HG02588 (cell line): Measurements from ENCODE around the gene CCDC201.

Experiments used
- ATAC-seq: cut with Tn5 transposase; IDR thresholded peaks from one replicate; pipeline ENCODE4 v1.9.1; 2021; ENCODE audit warnings: mild to moderate bottlenecking, moderate library complexity; ENCODE audit not compliant: unreplicated experiment

The CCDC201 gene, protein sequence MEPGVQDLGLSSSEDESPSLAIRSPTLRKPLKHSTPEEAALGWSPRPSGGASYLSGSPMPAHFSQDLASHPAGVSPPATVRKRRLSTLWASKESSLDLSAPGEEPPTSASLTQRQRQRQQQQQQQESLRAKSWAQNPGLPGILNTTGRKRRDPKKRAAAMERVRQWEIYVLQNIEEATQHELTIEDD

GRCh38 chr7:45873035-45873354 lies at the start of gene CCDC201:
Gene CCDC201 (minus strand): TSS chr7:45873082. CDS start chr7:45873007, 75 bp downstream.
- ATAC-seq = no peak

DNA sequence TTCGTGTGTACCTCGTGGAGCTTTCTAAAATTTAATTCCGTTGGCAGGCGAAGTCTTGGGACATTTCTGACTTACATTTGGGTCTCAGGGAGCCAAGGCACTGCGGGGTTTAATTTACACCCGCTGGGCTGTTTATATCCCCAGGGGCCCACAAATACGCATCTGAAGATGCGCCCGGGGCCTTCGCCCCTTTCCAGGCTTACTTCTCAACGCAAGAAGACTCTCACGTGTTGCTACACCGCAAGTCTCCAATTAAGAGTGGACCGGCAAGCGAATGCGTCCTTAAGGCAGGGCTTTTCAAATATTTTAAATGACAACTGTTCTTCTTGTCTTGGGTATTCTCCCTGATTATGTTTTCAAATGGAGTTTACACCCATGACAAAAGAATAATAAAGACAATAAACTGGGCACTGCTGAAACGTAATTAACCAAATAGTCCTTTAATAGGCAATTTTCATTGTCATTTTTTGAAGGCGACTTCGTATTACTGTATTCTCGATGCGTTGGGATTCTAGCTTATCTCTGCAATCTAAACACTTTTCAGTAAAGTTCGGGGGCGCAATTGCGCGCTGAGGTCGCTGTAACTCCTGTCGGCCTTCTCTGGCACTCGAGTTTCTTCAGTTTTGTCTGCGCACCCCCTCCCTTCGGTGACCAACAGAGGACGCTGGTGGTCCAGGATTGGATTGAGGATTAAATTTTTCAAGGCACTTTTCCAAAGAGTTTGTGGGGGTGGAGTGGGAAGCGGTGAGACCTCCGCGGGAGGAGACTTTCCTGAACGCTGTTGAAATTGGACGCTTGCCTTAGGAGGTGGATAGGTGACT lies 49.0 kb upstream of the CCDC201 start:
- no peak for ATAC-seq

DNA sequence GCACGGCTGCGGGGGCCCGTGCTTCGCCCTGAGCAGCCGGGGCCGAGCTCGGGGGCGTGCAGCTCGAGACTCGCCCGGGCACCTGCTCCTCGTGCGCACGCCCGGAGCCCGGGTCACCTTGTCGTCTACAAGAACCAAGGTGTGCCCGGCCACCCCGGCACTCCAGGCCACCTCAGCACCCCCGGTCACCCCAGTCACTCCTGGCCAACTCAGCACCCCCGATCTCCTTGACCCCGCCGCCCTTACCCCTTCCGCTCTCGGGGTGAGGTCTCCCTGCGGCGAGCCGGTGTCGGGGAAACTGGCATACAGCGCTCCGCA lies 48.5 kb upstream of the CCDC201 start:
- ATAC-seq = no peak

DNA sequence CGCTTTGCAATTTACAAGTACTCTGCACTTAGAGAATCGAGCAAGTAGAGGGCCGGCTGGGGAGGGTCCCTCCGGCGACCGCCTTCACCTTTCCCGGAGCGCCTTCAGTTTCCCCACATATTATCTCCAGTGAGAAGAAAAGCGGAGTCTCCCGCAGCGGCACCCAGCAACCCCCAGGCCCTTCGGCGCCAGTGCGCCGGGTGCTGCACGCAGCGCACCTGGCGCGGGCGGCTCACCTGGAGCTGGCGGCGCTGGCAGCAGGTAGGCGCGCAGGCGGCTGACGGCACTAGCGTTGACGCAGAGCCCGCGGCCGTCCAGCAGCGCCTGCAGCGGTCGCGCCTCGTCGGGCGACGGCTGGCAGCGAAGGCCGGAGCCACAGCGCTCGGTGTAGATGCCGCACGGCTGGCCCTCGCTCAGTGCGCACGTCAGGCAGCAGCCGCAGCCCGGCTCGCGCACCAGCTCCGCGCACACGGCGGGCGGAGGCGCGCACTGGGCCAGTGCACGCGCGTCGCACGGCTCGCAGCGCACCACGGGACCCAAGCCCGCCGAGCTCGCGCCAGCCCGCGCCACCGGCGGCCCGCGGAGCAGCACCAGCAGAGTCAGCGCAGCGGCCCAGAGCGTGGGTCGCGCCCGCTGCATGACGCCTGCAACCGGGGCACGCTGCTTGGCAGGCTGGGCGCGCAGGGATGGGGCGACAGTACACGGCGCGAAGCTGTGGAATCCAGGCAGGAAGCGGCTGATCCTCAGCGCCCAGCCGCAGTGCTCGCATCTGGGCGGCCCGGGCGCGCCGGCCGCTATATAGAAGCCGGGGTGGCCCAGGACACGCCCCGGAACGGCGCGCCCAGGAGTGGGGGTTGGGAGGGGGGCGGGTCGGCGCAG lies 47.9 kb upstream of the CCDC201 start, which contains the start of gene IGFBP3:
Gene IGFBP3, minus strand, starts transcription at position 771 of the 879 bp plus-strand sequence. Its CDS starts 132 bp downstream, at position 639.
- ATAC-seq = no peak

DNA sequence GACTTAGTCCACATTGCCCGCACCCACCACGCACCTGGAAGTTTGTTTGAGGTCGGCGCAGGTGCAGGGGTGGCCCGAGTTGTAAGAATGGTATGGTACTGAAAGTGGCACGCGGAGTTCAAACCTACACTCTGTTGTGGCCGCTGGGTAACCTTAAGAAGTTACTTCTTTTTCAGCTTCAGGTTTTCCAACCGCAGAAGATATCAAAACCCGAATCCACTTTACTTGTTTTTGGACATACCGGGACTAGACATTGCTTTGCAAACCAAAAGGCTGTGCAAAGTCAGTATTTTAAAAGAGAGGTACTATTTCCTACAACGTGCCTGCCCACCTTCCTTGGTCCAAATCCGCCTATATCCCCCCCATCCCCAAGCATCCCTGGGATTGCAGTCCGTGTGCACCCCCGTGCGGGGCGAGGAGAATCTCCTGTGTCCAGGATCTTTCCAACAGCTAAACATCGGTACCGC lies 47.1 kb upstream of the CCDC201 start:
- no peak for ATAC-seq

DNA sequence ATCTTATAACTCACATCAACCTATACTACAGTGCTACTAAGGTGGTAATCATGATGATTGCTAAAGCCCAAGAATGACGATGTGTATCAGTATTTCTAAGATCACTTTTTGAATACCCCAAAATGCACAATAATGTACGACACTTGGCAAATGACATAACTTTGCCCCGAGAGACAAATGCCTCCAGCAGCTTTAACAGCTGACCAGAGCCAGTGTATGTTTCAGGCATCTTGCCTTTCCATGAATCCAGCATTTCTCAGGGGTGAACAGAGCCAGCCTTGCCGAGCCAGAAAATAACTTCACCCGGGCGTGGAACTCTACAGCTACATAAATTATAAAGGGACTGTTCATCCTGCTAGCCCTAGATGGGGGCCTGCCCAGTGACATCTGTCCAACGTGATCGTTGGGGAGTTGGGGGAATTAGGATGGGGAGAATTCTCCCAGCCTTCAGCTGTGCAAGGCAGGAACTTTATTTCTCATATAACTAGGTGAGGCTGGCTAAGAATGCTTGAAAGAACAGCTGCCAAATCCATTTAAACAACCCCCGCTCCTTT lies 46.4 kb upstream of the CCDC201 start:
- no peak for ATAC-seq

- ATAC-seq = no peak
Measured at GRCh38 chr7:45918556-45918955, 45.7 kb upstream of the CCDC201 start.

GRCh38 chr7:45917658-45918057 lies 44.8 kb upstream of the CCDC201 start:
- peak; percentile 67 for ATAC-seq

- ATAC-seq = no peak
Measured at GRCh38 chr7:45917064-45917463, 44.2 kb upstream of the CCDC201 start.

DNA sequence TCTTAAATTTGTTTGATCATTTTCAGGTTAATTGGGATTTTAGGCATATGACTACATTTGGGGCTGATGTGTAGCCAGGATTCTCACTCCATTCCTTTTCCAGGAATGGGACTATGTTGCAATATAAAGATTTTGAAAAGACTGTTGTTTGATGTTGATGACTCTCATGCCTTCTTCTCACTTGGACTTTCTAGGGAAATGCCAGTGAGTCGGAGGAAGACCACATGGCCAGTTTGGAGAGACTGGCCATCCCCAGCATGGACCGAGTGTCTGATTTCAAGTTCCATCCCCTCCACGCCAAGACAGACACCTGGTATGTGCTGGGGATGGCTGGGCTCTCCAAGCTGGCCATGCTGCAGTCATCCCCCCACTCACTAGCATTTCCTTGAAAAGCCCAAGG lies 42.7 kb upstream of the CCDC201 start:
- ATAC-seq = no peak

DNA sequence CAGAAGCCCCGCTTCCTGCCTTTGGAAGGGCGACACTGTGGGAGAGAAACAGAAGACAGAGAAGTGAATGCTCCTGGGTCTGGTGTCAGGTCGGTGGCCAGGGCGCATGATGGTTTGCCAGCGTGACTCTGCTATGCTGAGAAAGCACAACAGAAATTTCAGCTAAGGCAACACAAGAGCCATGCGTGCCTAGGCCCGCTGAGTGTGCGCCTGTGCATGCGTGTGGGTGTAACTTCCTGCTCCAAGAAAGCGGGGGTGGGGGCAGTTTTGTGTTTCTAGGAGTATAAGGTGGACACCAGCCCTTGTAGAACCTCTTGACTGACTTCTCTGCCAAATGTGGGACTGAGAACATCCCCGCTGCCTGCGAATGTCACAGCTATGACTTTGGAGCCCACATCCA lies 42.0 kb upstream of the CCDC201 start:
- no peak for ATAC-seq

GRCh38 chr7:45912972-45913371 lies 40.1 kb upstream of the CCDC201 start:
- no peak for ATAC-seq

DNA sequence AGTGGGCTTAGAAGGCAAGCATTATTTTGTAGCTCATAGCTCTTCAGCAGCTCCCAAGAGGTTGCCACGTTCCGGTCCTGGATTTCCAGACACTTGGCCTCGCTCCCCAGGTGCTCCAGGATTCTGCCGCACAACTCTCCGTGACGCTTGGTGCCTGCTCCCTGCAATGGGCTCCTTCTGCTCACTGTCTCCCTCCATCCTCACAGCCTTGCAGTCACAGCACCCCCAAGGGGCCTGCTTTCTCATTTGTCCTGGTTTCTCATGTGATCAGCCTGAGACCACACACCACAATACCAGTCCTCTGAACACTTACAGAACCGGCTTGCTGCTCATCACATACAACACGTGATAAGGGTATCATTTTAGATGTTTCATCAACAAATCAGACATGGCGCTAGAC lies 38.4 kb upstream of the CCDC201 start:
- no peak for ATAC-seq

DNA sequence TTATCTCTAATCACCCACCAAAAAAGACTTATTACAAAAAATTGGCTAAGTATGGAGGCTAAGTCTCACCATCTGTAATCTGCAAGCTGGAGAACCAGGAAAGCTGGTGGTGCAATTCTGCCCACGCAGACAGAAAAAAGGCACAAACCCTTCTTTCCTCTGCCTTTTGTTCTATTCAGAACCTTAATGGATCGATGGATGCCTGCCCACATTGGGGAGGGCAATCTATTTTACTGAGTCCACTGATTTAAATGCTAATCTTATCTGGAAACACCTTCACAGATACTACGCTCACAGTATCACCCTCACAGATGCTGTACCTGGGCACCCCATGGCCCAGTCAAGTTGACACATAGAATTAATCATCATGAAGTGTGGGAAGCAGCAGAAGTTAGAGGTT lies 38.0 kb upstream of the CCDC201 start:
- ATAC-seq = no peak

DNA sequence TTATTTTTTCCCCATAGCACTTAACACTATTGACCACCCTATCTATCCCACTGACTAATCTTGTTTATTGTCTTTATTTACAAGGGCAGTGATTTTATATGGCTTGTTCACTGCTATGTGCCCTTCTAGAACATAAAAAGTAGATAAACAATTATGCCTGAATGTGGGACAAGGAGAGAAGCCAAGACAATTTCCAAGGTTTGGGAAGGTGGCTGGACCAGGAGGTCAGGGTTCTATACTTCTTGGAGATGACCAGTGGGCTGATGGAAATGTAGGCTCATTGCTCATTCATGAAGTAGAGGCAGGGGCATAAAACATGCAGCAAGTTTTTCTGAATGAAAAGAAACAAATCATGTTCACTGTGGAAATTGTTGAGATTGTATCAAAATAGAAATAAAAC lies 36.7 kb upstream of the CCDC201 start:
- ATAC-seq = no peak

GRCh38 chr7:45902820-45903219 lies 29.9 kb upstream of the CCDC201 start:
- ATAC-seq = no peak

- no peak for ATAC-seq
Measured at GRCh38 chr7:45901566-45901965, 28.7 kb upstream of the CCDC201 start.

DNA sequence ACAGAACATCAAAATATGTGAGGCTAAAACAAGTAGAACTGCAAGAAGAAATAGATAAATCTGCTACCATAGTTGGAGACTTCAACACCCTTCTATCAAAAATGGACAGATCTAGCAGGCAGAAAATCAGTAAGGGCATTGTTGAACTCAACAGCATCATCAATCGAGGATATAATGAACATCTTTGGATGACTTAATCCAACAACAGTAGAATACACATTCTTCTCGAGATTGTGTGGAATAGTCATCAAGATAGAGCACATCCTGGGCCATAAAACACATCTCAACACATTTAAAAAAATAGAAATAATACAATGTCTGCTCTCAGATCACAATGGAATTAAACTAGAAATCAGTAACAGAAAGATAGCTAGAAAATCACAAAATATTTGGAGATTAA lies 25.3 kb upstream of the CCDC201 start:
- no peak for ATAC-seq

GRCh38 chr7:45897042-45897690 lies 24.3 kb upstream of the CCDC201 start:
- no peak for ATAC-seq

DNA sequence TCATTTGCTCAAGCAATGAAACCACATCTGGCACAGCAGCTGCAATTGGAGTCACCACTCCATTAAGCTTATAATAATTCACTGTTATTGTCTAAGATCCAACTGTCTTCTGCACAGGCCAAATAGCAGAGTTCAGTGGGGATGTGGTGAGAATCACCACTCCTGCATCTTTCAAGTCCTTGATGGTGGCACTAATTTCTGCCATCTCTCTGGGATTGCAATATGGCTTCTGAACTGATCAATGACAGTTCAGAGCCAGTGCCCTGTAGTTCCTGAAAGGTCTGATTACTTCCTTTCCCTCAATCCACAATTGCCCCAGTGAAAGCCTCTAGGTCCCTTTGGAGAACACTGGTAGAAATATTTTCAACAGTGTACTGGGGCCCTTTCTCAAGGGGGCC lies 21.8 kb upstream of the CCDC201 start:
- ATAC-seq = no peak
